ENCODE data around the gene TET1.

Gene TET1

GRCh38 chr10:68553138-68553537, 7.0 kb upstream of the TET1 start:
- TF ChIP-seq FOXP2 (optimal IDR thresholded peaks at IDR 0.05; ENCODE audit: borderline replicate concordance, extremely low read depth, extremely low read length, insufficient read depth) (no peak), POLR2AphosphoS5 (IDR thresholded peaks at IDR 0.05; ENCODE audit: low read depth, low read length) (no peak), SIN3A (IDR thresholded peaks at IDR 0.05; ENCODE audit: borderline replicate concordance, insufficient read depth, low read length) (no peak), TAF1 (IDR thresholded peaks at IDR 0.05; ENCODE audit: borderline replicate concordance, insufficient read depth, low read length) (no peak)
- TF ChIP-seq, protein P1, sequence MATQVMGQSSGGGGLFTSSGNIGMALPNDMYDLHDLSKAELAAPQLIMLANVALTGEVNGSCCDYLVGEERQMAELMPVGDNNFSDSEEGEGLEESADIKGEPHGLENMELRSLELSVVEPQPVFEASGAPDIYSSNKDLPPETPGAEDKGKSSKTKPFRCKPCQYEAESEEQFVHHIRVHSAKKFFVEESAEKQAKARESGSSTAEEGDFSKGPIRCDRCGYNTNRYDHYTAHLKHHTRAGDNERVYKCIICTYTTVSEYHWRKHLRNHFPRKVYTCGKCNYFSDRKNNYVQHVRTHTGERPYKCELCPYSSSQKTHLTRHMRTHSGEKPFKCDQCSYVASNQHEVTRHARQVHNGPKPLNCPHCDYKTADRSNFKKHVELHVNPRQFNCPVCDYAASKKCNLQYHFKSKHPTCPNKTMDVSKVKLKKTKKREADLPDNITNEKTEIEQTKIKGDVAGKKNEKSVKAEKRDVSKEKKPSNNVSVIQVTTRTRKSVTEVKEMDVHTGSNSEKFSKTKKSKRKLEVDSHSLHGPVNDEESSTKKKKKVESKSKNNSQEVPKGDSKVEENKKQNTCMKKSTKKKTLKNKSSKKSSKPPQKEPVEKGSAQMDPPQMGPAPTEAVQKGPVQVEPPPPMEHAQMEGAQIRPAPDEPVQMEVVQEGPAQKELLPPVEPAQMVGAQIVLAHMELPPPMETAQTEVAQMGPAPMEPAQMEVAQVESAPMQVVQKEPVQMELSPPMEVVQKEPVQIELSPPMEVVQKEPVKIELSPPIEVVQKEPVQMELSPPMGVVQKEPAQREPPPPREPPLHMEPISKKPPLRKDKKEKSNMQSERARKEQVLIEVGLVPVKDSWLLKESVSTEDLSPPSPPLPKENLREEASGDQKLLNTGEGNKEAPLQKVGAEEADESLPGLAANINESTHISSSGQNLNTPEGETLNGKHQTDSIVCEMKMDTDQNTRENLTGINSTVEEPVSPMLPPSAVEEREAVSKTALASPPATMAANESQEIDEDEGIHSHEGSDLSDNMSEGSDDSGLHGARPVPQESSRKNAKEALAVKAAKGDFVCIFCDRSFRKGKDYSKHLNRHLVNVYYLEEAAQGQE (IDR thresholded peaks at IDR 0.05; ENCODE audit: insufficient read depth in 1 of 2, low read depth in 2 of 2, low read length in 2 of 2), result no peak

DNA sequence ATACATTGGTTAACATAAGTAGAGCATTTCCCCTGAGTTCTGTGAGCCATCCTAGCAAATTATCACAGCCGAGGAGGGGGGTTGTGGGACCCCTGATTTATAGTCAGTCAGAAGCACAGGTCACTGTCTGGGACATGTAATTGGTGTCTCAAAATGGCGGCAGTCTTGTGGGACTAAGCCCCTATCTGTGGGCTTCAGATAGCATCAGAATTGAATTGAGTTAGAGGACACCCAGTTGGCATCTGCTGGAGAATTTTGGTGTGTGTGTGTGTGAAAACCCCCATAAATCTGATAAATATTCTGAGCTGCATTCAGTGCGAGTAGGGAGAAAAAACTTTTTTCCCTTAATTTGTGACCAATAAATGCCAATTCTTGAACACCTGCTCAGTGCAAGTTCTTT, 6.5 kb upstream of the TET1 start:
- TF ChIP-seq FOXP2 (optimal IDR thresholded peaks at IDR 0.05; ENCODE audit: borderline replicate concordance, extremely low read depth, extremely low read length, insufficient read depth), result no peak
- TF ChIP-seq, protein P1 (IDR thresholded peaks at IDR 0.05; ENCODE audit: insufficient read depth in 1 of 2, low read depth in 2 of 2, low read length in 2 of 2), result no peak
- no peak for TF ChIP-seq SIN3A (IDR thresholded peaks at IDR 0.05; ENCODE audit: borderline replicate concordance, insufficient read depth, low read length)
- no peak for TF ChIP-seq TAF1 (IDR thresholded peaks at IDR 0.05; ENCODE audit: borderline replicate concordance, insufficient read depth, low read length)
- TF ChIP-seq POLR2AphosphoS5 (IDR thresholded peaks at IDR 0.05; ENCODE audit: low read depth, low read length), result no peak

DNA sequence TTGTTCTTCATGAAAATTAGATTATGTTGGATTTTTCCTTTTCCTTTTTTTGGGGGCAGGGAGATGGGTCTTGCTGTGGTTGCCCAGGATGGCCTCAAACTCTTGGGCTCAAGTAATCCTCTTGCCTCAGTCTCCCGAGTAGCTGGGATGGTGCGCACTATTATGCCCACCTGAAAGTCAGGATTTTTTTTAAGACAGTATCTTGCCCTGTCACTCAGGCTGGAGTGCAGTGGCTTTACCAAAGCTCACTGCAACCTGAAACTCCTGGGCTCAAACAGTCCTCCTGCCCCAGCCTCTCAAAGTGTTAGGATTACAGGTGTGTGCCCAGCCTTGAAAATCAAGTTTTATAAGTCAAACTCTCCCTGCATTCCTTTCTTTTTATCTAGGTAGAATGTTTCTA, 1.7 kb upstream of the TET1 start:
- no peak for TF ChIP-seq SIN3A (IDR thresholded peaks at IDR 0.05; ENCODE audit: borderline replicate concordance, insufficient read depth, low read length)
- TF ChIP-seq TAF1 (IDR thresholded peaks at IDR 0.05; ENCODE audit: borderline replicate concordance, insufficient read depth, low read length), result no peak
- no peak for TF ChIP-seq FOXP2 (optimal IDR thresholded peaks at IDR 0.05; ENCODE audit: borderline replicate concordance, extremely low read depth, extremely low read length, insufficient read depth)
- TF ChIP-seq, protein P1 (IDR thresholded peaks at IDR 0.05; ENCODE audit: insufficient read depth in 1 of 2, low read depth in 2 of 2, low read length in 2 of 2), result no peak
- no peak for TF ChIP-seq POLR2AphosphoS5 (IDR thresholded peaks at IDR 0.05; ENCODE audit: low read depth, low read length)

DNA sequence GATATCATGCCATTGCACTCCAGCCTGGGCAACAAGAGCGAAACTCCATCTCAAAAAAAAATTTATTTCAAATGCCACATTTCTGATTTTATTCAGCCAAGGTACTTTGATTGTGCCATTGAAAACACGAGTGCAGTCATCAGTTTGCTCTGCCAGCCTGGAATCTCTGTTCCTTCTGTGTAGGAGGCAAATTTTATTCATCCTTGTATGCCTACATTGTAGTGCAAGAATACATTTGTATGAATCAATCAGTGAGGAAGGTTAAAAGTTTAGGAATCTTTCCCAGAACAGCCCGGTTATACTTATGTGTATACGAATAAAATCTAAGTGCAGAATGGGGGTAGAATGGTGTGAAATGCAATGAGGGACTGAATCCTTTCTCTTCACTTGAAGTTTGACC, 886 bp upstream of the TET1 start:
- no peak for TF ChIP-seq POLR2AphosphoS5 (IDR thresholded peaks at IDR 0.05; ENCODE audit: low read depth, low read length)
- no peak for TF ChIP-seq FOXP2 (optimal IDR thresholded peaks at IDR 0.05; ENCODE audit: borderline replicate concordance, extremely low read depth, extremely low read length, insufficient read depth)
- TF ChIP-seq, protein P1 (IDR thresholded peaks at IDR 0.05; ENCODE audit: insufficient read depth in 1 of 2, low read depth in 2 of 2, low read length in 2 of 2), result no peak
- TF ChIP-seq SIN3A (IDR thresholded peaks at IDR 0.05; ENCODE audit: borderline replicate concordance, insufficient read depth, low read length), result no peak
- TF ChIP-seq TAF1 (IDR thresholded peaks at IDR 0.05; ENCODE audit: borderline replicate concordance, insufficient read depth, low read length), result no peak

- no peak for TF ChIP-seq FOXP2 (optimal IDR thresholded peaks at IDR 0.05; ENCODE audit: borderline replicate concordance, extremely low read depth, extremely low read length, insufficient read depth)
- TF ChIP-seq, protein P1 (IDR thresholded peaks at IDR 0.05; ENCODE audit: insufficient read depth in 1 of 2, low read depth in 2 of 2, low read length in 2 of 2), result no peak
- no peak for TF ChIP-seq TAF1 (IDR thresholded peaks at IDR 0.05; ENCODE audit: borderline replicate concordance, insufficient read depth, low read length)
- no peak for TF ChIP-seq POLR2AphosphoS5 (IDR thresholded peaks at IDR 0.05; ENCODE audit: low read depth, low read length)
- TF ChIP-seq SIN3A (IDR thresholded peaks at IDR 0.05; ENCODE audit: borderline replicate concordance, insufficient read depth, low read length), result no peak
Measured at GRCh38 chr10:68559841-68560185, 324 bp upstream of the TET1 start.

Measured in PFSK-1 (cell line).